Stomach (tissue), 9 donors: ENCODE data around the gene RPTN. TPM values are rescaled to one million over a fixed set of nuclear protein-coding genes. Genes with fewer than 3 reads are reported as not detected.
A peak's percentile ranks its signal among the peaks of the same experiment; 100 is the strongest.

Experiments used
- DNase-seq, 2 donors: peaks; one replicate each; pipeline versions ENCODE4 v3.0.0 to v3.0.0-alpha.2; 2013 to 2019
- H3K27ac ChIP-seq, 5 donors: fragments of 200-600 bp in 4 of 5; sonication (generic) in 4 of 5; one replicate each; pipeline ENCODE4 v1.5.1; 2013 to 2019; ENCODE audit warnings: mild to moderate bottlenecking in 1 of 5, moderate library complexity in 1 of 5
- H3K27me3 ChIP-seq, 3 donors: fragments of 200-600 bp; sonication (generic); one replicate each; pipeline ENCODE4 v1.5.1; 2017 to 2019; ENCODE audit warnings: mixed run types in 1 of 3
- H3K36me3 ChIP-seq, 4 donors: fragments of 200-600 bp; sonication (generic); 1 replicate in 3 of 4; 2 replicates in 1 of 4; pipeline ENCODE4 v1.5.1; 2016 to 2019
- H3K4me1 ChIP-seq, 4 donors: fragments of 200-600 bp; sonication (generic); one replicate each; pipeline ENCODE4 v1.5.1; 2016 to 2019
- H3K4me3 ChIP-seq, 4 donors: fragments of 200-600 bp; sonication (generic) in 3 of 4; one replicate each; pipeline ENCODE4 v1.5.1; 2016 to 2019; ENCODE audit warnings: mild to moderate bottlenecking in 1 of 4
- H3K9me3 ChIP-seq, 4 donors: fragments of 200-600 bp; sonication (generic); one replicate each; pipeline ENCODE4 v1.5.1; 2016 to 2019
- CTCF ChIP-seq, 7 experiments: fragments of 450-650 bp in 4 of 7; fragments of 200-600 bp in 3 of 7; sonication (generic) in 3 of 7; IDR thresholded peaks; one replicate each; pipeline ENCODE4 v1.5.1; 2016 to 2019; ENCODE audit warnings: antibody characterized with exemption in 7 of 7, control low read depth in 2 of 7, mild to moderate bottlenecking in 1 of 7
- EP300 ChIP-seq: sonication (generic); formaldehyde crosslinking; IDR thresholded peaks from one replicate; pipeline ENCODE4 v1.6.1; 2017; ENCODE audit warnings: antibody characterized with exemption
- POLR2A ChIP-seq, 4 donors: fragments of 450-650 bp; IDR thresholded peaks; one replicate each; pipeline ENCODE4 v1.6.1; 2016; ENCODE audit warnings: antibody characterized with exemption in 4 of 4, control low read depth in 2 of 4, mild to moderate bottlenecking in 1 of 4, moderate library complexity in 1 of 4
- POLR2AphosphoS5 ChIP-seq, 3 donors: sonication (generic); formaldehyde crosslinking; IDR thresholded peaks; one replicate each; pipeline ENCODE4 v1.6.1; 2016; ENCODE audit warnings: antibody characterized with exemption in 3 of 3
- WGBS, 5 donors: extraction: QIAGEN DNeasy Blood & Tissue Kit in 3 of 5; methylation state at CpG; one replicate each; pipeline versions ENCODE4 v1.1.5 to v1.1.7; 2013 to 2018; 5-methylcytosine and 5-hydroxymethylcytosine counted together
- intact Hi-C: fragments of 100-400 bp; cut with DNase I; formaldehyde crosslinking; loops from one replicate; pipeline ENCODE4 v1.15.1; 2023; ENCODE audit warnings: low total_unique reads
- polyA plus RNA-seq, 3 donors: library from polyadenylated mRNA; stranded (reverse); fragments of 200-250 nt; gene quantifications; one replicate each; pipeline ENCODE4 v1.2.3, GENCODE V29; 2013
- total RNA-seq, 5 donors: library from RNA; depleted of rRNA; stranded (reverse); fragments of >200 nt; gene quantifications; one replicate each; pipeline versions ENCODE4 v1.1.0 to v1.2.3, GENCODE V29; 2014 to 2016
- donor health status: healthy with polysubstance abuse.
- donor health status: Bipolar disorder and iron deficiency.
- donor health status: healthy.

The RPTN gene
- total and polyA plus RNA-seq, 8 donors: 0.31 TPM; not detected in 7

- 66 to 75% (median 68%) methylated on average over 6 of the region's 6 CpGs for WGBS, 5 donors
- Histone ChIP-seq H3K36me3 (no peaks in the 10 kb centered on the region), H3K4me3 (no peak overlapping the region), H3K4me1 (no peaks in the 10 kb centered on the region), H3K9me3 (no peaks in the 10 kb centered on the region), H3K27me3 (peaks cover 0 to 59% (median 7%) of the 10 kb centered on the region in 3 donors), H3K27ac (no peak overlapping the region)
- TF ChIP-seq POLR2AphosphoS5 (IDR thresholded peaks at IDR 0.05) (no peak), POLR2A (IDR thresholded peaks at IDR 0.05) (no peak), EP300 (no peak), CTCF (IDR thresholded peaks at IDR 0.05) (no peak)
- intact Hi-C loops: no loop called here
- DNase-seq: no peak
These were observed 33.1 kb downstream of the RPTN start for GRCh38 chr1:152125834-152126443.

GRCh38 chr1:152118915-152119314, 40.1 kb downstream of the RPTN start:
- no peak overlapping the region for H3K27ac ChIP-seq
- no peaks in the 10 kb centered on the region for H3K36me3 ChIP-seq
- DNase-seq: no peak
- 79 to 95% (median 84%) methylated on average over 1 of the region's 1 CpG for WGBS, 5 donors
- intact Hi-C loops: no loop called here
- no peak overlapping the region for H3K4me3 ChIP-seq
- TF ChIP-seq POLR2AphosphoS5 (IDR thresholded peaks at IDR 0.05) (no peak), POLR2A (IDR thresholded peaks at IDR 0.05) (no peak), CTCF (IDR thresholded peaks at IDR 0.05) (no peak), EP300 (no peak)
- no peaks in the 10 kb centered on the region for H3K4me1 ChIP-seq
- peaks cover 0 to under 1% (median 0%) of the 10 kb centered on the region in 4 donors for H3K9me3 ChIP-seq
- peaks cover 4 to 71% (median 20%) of the 10 kb centered on the region in 3 donors for H3K27me3 ChIP-seq

- H3K27me3 ChIP-seq: peaks cover 14 to 87% (median 56%) of the 10 kb centered on the region in 3 donors
- peaks cover 0 to 3% (median 0%) of the 10 kb centered on the region in 4 donors for H3K9me3 ChIP-seq
- H3K36me3 ChIP-seq: no peaks in the 10 kb centered on the region
These were observed 43.7 kb downstream of the RPTN start, which contains the start of gene TCHH for GRCh38 chr1:152115344-152115743. Gene TCHH, minus strand, starts transcription at chr1:152115444. Its CDS starts 1,364 bp downstream, at chr1:152114080.

GRCh38 chr1:152112885-152113432, 46.1 kb downstream of the RPTN start:
- 18 to 28% (median 22%) methylated on average over 13 of the region's 13 CpGs for WGBS, 5 donors
- intact Hi-C loops: no loop called here
- Histone ChIP-seq H3K4me1 (peaks cover 33 to 50% (median 43%) of the 10 kb centered on the region in 4 donors), H3K27me3 (peaks cover 31 to 94% (median 80%) of the 10 kb centered on the region in 3 donors), H3K27ac (no peak overlapping the region), H3K36me3 (no peaks in the 10 kb centered on the region), H3K9me3 (peaks cover 9 to 15% (median 11%) of the 10 kb centered on the region in 4 donors), H3K4me3 (peak overlapping the region in 2 of 4 donors; percentile 64 to 65)
- TF ChIP-seq POLR2AphosphoS5 (IDR thresholded peaks at IDR 0.05) (no peak), CTCF (IDR thresholded peaks at IDR 0.05) (no peak), EP300 (no peak), POLR2A (IDR thresholded peaks at IDR 0.05) (no peak)
- no peak for DNase-seq

More at GRCh38 chr1:152115344-152115743, 43.7 kb downstream of the RPTN start, which contains the start of gene TCHH:
- DNase-seq: no peak
- TF ChIP-seq EP300 (no peak), POLR2AphosphoS5 (IDR thresholded peaks at IDR 0.05) (no peak), CTCF (IDR thresholded peaks at IDR 0.05) (no peak), POLR2A (IDR thresholded peaks at IDR 0.05) (no peak)
- Histone ChIP-seq H3K4me3 (no peak within 1 kb of the TSS), H3K4me1 (peaks cover 23 to 26% (median 25%) of the 10 kb centered on the region in 4 donors), H3K27ac (no peak within 1 kb of the TSS)
- 45 to 52% (median 50%) methylated on average over 4 of the region's 4 CpGs for WGBS, 5 donors
- intact Hi-C loops: no loop called here
